H9 (cell line): ENCODE data around the gene GCNT1. TPM values are rescaled to one million over a fixed set of nuclear protein-coding genes. Genes with fewer than 3 reads are reported as not detected.

Experiments
- DNase-seq: peaks from one replicate; pipeline ENCODE4 v3.0.0-alpha.2; 2017
- H2AFZ ChIP-seq: one replicate; pipeline ENCODE4 v1.6.1; 2013; ENCODE audit warnings: mild to moderate bottlenecking, low read length, control low read depth, moderate library complexity
- H2AK5ac ChIP-seq: 2 replicates; pipeline ENCODE4 v1.6.1; 2013; ENCODE audit warnings: low read length, control low read depth, mixed read lengths; ENCODE audit not compliant: insufficient read length
- H2BK120ac ChIP-seq: one replicate; pipeline ENCODE4 v1.6.1; 2013; ENCODE audit warnings: low read depth, mild to moderate bottlenecking, low read length, control low read depth, inconsistent platforms; ENCODE audit not compliant: poor library complexity, severe bottlenecking
- H2BK12ac ChIP-seq: 2 replicates; pipeline ENCODE4 v1.6.1; 2013; ENCODE audit warnings: low read length, control low read depth, mixed read lengths, low read depth; ENCODE audit not compliant: insufficient read length
- H2BK15ac ChIP-seq: 2 replicates; pipeline ENCODE4 v1.6.1; 2013; ENCODE audit warnings: low read depth, low read length, control low read depth
- H2BK20ac ChIP-seq: one replicate; pipeline ENCODE4 v1.6.1; 2013; ENCODE audit warnings: low read depth, mild to moderate bottlenecking, low read length, control low read depth, inconsistent platforms; ENCODE audit not compliant: poor library complexity, severe bottlenecking
- H2BK5ac ChIP-seq: 2 replicates; pipeline ENCODE4 v1.6.1; 2013; ENCODE audit warnings: low read length, control low read depth, mixed read lengths; ENCODE audit not compliant: insufficient read length
- H3K14ac ChIP-seq: 2 replicates; pipeline ENCODE4 v1.6.1; 2013; ENCODE audit warnings: low read length, control low read depth; ENCODE audit not compliant: insufficient read depth
- H3K18ac ChIP-seq: 2 replicates; pipeline ENCODE4 v1.6.1; 2013; ENCODE audit warnings: low read depth, mild to moderate bottlenecking, mixed read lengths, low read length, control low read depth; ENCODE audit not compliant: insufficient read length
- H3K23ac ChIP-seq: 2 replicates; pipeline ENCODE4 v1.6.1; 2013; ENCODE audit warnings: low read length, control low read depth, mixed read lengths, low read depth; ENCODE audit not compliant: insufficient read length
- H3K23me2 ChIP-seq: 2 replicates; pipeline ENCODE4 v1.6.1; 2013; ENCODE audit warnings: low read depth, mild to moderate bottlenecking, mixed read lengths, low read length, control low read depth; ENCODE audit not compliant: insufficient read length, poor library complexity, severe bottlenecking
- H3K27ac ChIP-seq: 2 replicates; pipeline ENCODE4 v1.5.1; 2013; ENCODE audit warnings: low read length, control low read depth, mixed read lengths, low read depth; ENCODE audit not compliant: insufficient read length
- H3K27me3 ChIP-seq: 2 replicates; pipeline ENCODE4 v1.6.1; 2013; ENCODE audit warnings: low read length, control low read depth, inconsistent platforms; ENCODE audit not compliant: insufficient read depth
- H3K4ac ChIP-seq: 2 replicates; pipeline ENCODE4 v1.6.1; 2013; ENCODE audit warnings: low read depth, mild to moderate bottlenecking, control low read depth, inconsistent platforms, low read length, moderate library complexity
- H3K4me1 ChIP-seq: 2 replicates; pipeline ENCODE4 v1.6.1; 2013; ENCODE audit warnings: low read length, control low read depth, inconsistent platforms; ENCODE audit not compliant: insufficient read depth
- H3K4me2 ChIP-seq: 2 replicates; pipeline ENCODE4 v1.6.1; 2013; ENCODE audit warnings: low read length, control low read depth, mixed read lengths; ENCODE audit not compliant: insufficient read length, insufficient read depth
- H3K56ac ChIP-seq: 2 replicates; pipeline ENCODE4 v1.6.1; 2013; ENCODE audit warnings: low read depth, mild to moderate bottlenecking, mixed read lengths, low read length, control low read depth; ENCODE audit not compliant: insufficient read length
- H3K79me1 ChIP-seq: 2 replicates; pipeline ENCODE4 v1.6.1; 2013; ENCODE audit warnings: low read depth, mild to moderate bottlenecking, moderate library complexity, low read length, control low read depth, inconsistent platforms; ENCODE audit not compliant: insufficient read depth, poor library complexity, severe bottlenecking
- H3K79me2 ChIP-seq: 2 replicates; pipeline ENCODE4 v1.6.1; 2013; ENCODE audit warnings: low read length, control low read depth, inconsistent platforms; ENCODE audit not compliant: insufficient read depth
- H3K9ac ChIP-seq: 2 replicates; pipeline ENCODE4 v1.6.1; 2013; ENCODE audit warnings: low read length, control low read depth, mixed read lengths; ENCODE audit not compliant: insufficient read length; ENCODE audit errors: extremely low read depth
- H3K9me3 ChIP-seq: one replicate; pipeline ENCODE4 v1.6.1; 2013; ENCODE audit warnings: low read depth, low read length, inconsistent platforms; ENCODE audit not compliant: control insufficient read depth
- H3T11ph ChIP-seq: one replicate; pipeline ENCODE4 v1.6.1; 2013; ENCODE audit warnings: mild to moderate bottlenecking, low read length, control low read depth, inconsistent platforms
- H4K20me1 ChIP-seq: one replicate; pipeline ENCODE4 v1.6.1; 2013; ENCODE audit not compliant: control insufficient read depth, insufficient read length, insufficient read depth
- H4K5ac ChIP-seq: 2 replicates; pipeline ENCODE4 v1.6.1; 2013; ENCODE audit warnings: low read depth, mild to moderate bottlenecking, mixed read lengths, low read length, control low read depth; ENCODE audit not compliant: insufficient read length
- H4K8ac ChIP-seq: replicated peaks from 2 replicates; pipeline ENCODE4 v1.6.1; 2013; ENCODE audit warnings: low read length, control low read depth, mixed read lengths, low read depth; ENCODE audit not compliant: insufficient read length
- H4K91ac ChIP-seq: 2 replicates; pipeline ENCODE4 v1.6.1; 2013; ENCODE audit warnings: low read depth, mild to moderate bottlenecking, moderate library complexity, mixed read lengths, low read length, control low read depth; ENCODE audit not compliant: insufficient read length
- H3K27ac Mint-ChIP-seq, 3 experiments: 2 replicates in 2 of 3; 3 replicates in 1 of 3; pipeline ENCODE4 v1.8.0; 2020 to 2021; ENCODE audit warnings: mixed read lengths in 3 of 3, mild to moderate bottlenecking in 1 of 3, moderate library complexity in 1 of 3
- H3K27me3 Mint-ChIP-seq: 2 replicates; pipeline ENCODE4 v1.8.0; 2021; ENCODE audit warnings: low read depth, mild to moderate bottlenecking, moderate library complexity, mixed read lengths
- H3K36me3 Mint-ChIP-seq, 3 experiments: 2 replicates in 2 of 3; 3 replicates in 1 of 3; pipeline ENCODE4 v1.8.0; 2020 to 2021; ENCODE audit warnings: low read depth in 3 of 3, mixed read lengths in 3 of 3; ENCODE audit not compliant: insufficient read depth in 1 of 3
- H3K4me1 Mint-ChIP-seq, 2 experiments: 2 replicates each; pipeline ENCODE4 v1.8.0; 2020; ENCODE audit warnings: mixed read lengths in 2 of 2
- H3K4me3 Mint-ChIP-seq, 2 experiments: 2 replicates in 1 of 2; 3 replicates in 1 of 2; pipeline ENCODE4 v1.8.0; 2020 to 2021; ENCODE audit warnings: mild to moderate bottlenecking in 2 of 2, mixed read lengths in 2 of 2, moderate library complexity in 1 of 2
- H3K9me3 Mint-ChIP-seq, 2 experiments: 2 replicates in 1 of 2; 3 replicates in 1 of 2; pipeline ENCODE4 v1.8.0; 2020; ENCODE audit warnings: mild to moderate bottlenecking in 2 of 2, mixed read lengths in 2 of 2, moderate library complexity in 1 of 2
- CTCF ChIP-seq: fragments of 200-600 bp; sonication (generic); conservative IDR thresholded peaks from 3 replicates; pipeline ENCODE4 v1.8.0; 2021; ENCODE audit warnings: antibody characterized with exemption, mild to moderate bottlenecking
- WGBS: extraction: QIAGEN DNeasy Blood & Tissue Kit; methylation state at CpG from one replicate; pipeline ENCODE4 v1.1.7; 2013; ENCODE audit warnings: missing lambda C conversion rate, low lambda C conversion rate, mixed read lengths; ENCODE audit not compliant: insufficient read length; ENCODE audit errors: extremely low coverage; 5-methylcytosine and 5-hydroxymethylcytosine counted together
- total RNA-seq: library from RNA; stranded (reverse); gene quantifications from 2 replicates; pipeline ENCODE4 v1.2.1, GENCODE V29; 2021

GCNT1 gene
- total RNA-seq, 1 experiment from 2014 or later, result 35.6 TPM

- DNase-seq, result no peak
- Mint-ChIP-seq H3K4me1 (peaks cover 31 to 46% of the 10 kb centered on the region in 2 experiments), H3K4me3 (no peak overlapping the region), H3K27me3 (peaks cover 2% of the 10 kb centered on the region; the same call in 1 of the 2 replicates), H3K27ac (no peak overlapping the region), H3K36me3 (peaks cover 5 to 10% (median 9%) of the 10 kb centered on the region in 3 experiments; a peak in 6 of 7 replicates), H3K9me3 (peaks cover 10% of the 10 kb centered on the region in 2 experiments; a peak in 4 of 5 replicates)
- TF ChIP-seq CTCF, result no peak
- Histone ChIP-seq H3K79me2 (no peaks in the 10 kb centered on the region), H2BK120ac (no peak overlapping the region), H4K91ac (no peak overlapping the region), H3K79me1 (no peaks in the 10 kb centered on the region), H4K20me1 (no peaks in the 10 kb centered on the region), H3K14ac (no peak overlapping the region), H2BK5ac (no peak overlapping the region), H3K27me3 (no peaks in the 10 kb centered on the region), H3K18ac (no peak overlapping the region), H2BK15ac (no peak overlapping the region), H2BK12ac (no peak overlapping the region), H3T11ph (no peak overlapping the region), H3K4me1 (peaks cover 5% of the 10 kb centered on the region; the same call in 1 of the 2 replicates), H3K27ac (no peak overlapping the region), H3K9ac (no peak overlapping the region), H4K5ac (no peak overlapping the region), H3K23ac (no peak overlapping the region), H2BK20ac (no peak overlapping the region), H3K23me2 (no peaks in the 10 kb centered on the region), H3K9me3 (no peaks in the 10 kb centered on the region), H3K4ac (no peak overlapping the region), H2AK5ac (no peak overlapping the region), H4K8ac (no peak overlapping the region), H2AFZ (no peak overlapping the region), H3K56ac (no peak overlapping the region), H3K4me2 (no peak overlapping the region)
- WGBS, result no CpG with 5 or more reads among the region's 1 CpG
Measured at GRCh38 chr9:76417394-76417793, 41.6 kb upstream of the GCNT1 start.
